ENCODE data around the gene IRF1. TPM values are rescaled to one million over a fixed set of nuclear protein-coding genes. Genes with fewer than 3 reads are reported as not detected.

Gene IRF1
- total RNA-seq, 1 experiment from 2014 or later, result 30.1 TPM

GRCh38 chr5:132463811-132464155, 26.8 kb downstream of the IRF1 start:
- ChIA-PET CTCF (no interaction called here), RAD21 (ENCODE audit: low non-redundant PET in 1 of 2, low total read pairs in 2 of 2, uncharacterized antibody in 2 of 2, unreplicated experiment in 2 of 2) (no interaction called here), POLR2A (no interaction called here)
- H3K36me3 ChIP-seq (ENCODE audit: control insufficient read depth in 1 of 2, insufficient read depth in 2 of 2, low read length in 2 of 2), result no peaks in the 10 kb centered on the region
- no peak for DNase-seq (ENCODE audit: low read depth, low spot score)
- H3K9me2 ChIP-seq (ENCODE audit: insufficient read depth), result no peaks in the 10 kb centered on the region
- H3K27me3 ChIP-seq (ENCODE audit: insufficient read depth, low read length), result no peaks in the 10 kb centered on the region
- no peak for ATAC-seq
- no peak overlapping the region for H3K4me3 ChIP-seq (replicated peaks in 1 of 2; ENCODE audit: low read depth in 1 of 2, low read length in 2 of 2)
- no peaks in the 10 kb centered on the region for H3K79me2 ChIP-seq (ENCODE audit: insufficient read depth, low read length)
- no peak overlapping the region for H3K4me2 ChIP-seq (ENCODE audit: low read length)
- TF ChIP-seq POLR2AphosphoS5 (IDR thresholded peaks at IDR 0.05; ENCODE audit: low read depth, low read length), result no peak
- no peak for TF ChIP-seq EZH2phosphoT487 (IDR thresholded peaks at IDR 0.05; ENCODE audit: borderline replicate concordance)
- TF ChIP-seq SIN3A (IDR thresholded peaks at IDR 0.05; ENCODE audit: low read depth), result no peak
- no peak for TF ChIP-seq REST (IDR thresholded peaks at IDR 0.05; ENCODE audit: low read depth)
- TF ChIP-seq TCF7L2 (IDR thresholded peaks at IDR 0.05; ENCODE audit: borderline replicate concordance, extremely low read depth, insufficient read depth, insufficient read length), result no peak
- TF ChIP-seq CEBPB (IDR thresholded peaks at IDR 0.05; ENCODE audit: low read depth), result no peak
- TF ChIP-seq ZNF274 (IDR thresholded peaks at IDR 0.05; ENCODE audit: low read depth, low read length), result no peak
- TF ChIP-seq ZFX (IDR thresholded peaks at IDR 0.05), result no peak
- no peak for TF ChIP-seq RAD21 (IDR thresholded peaks at IDR 0.05; ENCODE audit: low read depth)
- no peak for TF ChIP-seq FOSL1 (IDR thresholded peaks at IDR 0.05; ENCODE audit: low read depth)
- no peak for TF ChIP-seq ELF1 (IDR thresholded peaks at IDR 0.05; ENCODE audit: borderline replicate concordance, low read depth)
- TF ChIP-seq ZBTB33 (IDR thresholded peaks at IDR 0.05; ENCODE audit: extremely low read depth, insufficient replicate concordance, low read length), result no peak
- TF ChIP-seq EZH2 (IDR thresholded peaks at IDR 0.05), result no peak
- TF ChIP-seq CTCF (IDR thresholded peaks at IDR 0.05 in 2 of 3, conservative IDR thresholded peaks at IDR 0.05 in 1 of 3; ENCODE audit: borderline replicate concordance in 1 of 3, insufficient read depth in 1 of 3, low read depth in 2 of 3, low read length in 2 of 3), result no peak
- TF ChIP-seq EGR1 (IDR thresholded peaks at IDR 0.05; ENCODE audit: low read depth), result no peak
- TF ChIP-seq SP1 (IDR thresholded peaks at IDR 0.05; ENCODE audit: low read depth), result no peak
- no peak for TF ChIP-seq POLR2A (IDR thresholded peaks at IDR 0.05; ENCODE audit: borderline replicate concordance, extremely low read depth, insufficient read depth, insufficient read length)
- no peaks in the 10 kb centered on the region for H3K9me3 ChIP-seq (ENCODE audit: control insufficient read depth in 1 of 2, insufficient read depth in 1 of 2, low read depth in 1 of 2, low read length in 2 of 2)
- H3K9ac ChIP-seq (ENCODE audit: low read length), result no peak overlapping the region
- BruUV-seq (replicated peaks), result no TSS peak
- H3K4me1 ChIP-seq (ENCODE audit: control insufficient read depth in 1 of 2, insufficient read depth in 2 of 2, low read length in 2 of 2), result peaks cover 13 to 47% of the 10 kb centered on the region in 2 experiments
- intact Hi-C loops (cut with micrococcal nuclease), result no loop called here
- no peak overlapping the region for H2AFZ ChIP-seq (ENCODE audit: low read depth, low read length, poor library complexity, severe bottlenecking)
- H4K20me1 ChIP-seq (ENCODE audit: insufficient read depth), result no peaks in the 10 kb centered on the region
- no peak overlapping the region for H3K27ac ChIP-seq (ENCODE audit: low read depth, low read length)

Data from HCT116 (cell line).